Measurements from ENCODE around the gene PDLIM4. TPM values are rescaled to one million over a fixed set of nuclear protein-coding genes. Genes with fewer than 3 reads are reported as not detected.

The PDLIM4 gene
- total RNA-seq, 4 donors from 2014 or later = 4.6 to 27.2 (median 18.5) TPM

- peak overlapping the region; percentile 72 to 97 (median 78) for H3K27ac ChIP-seq
These were observed 1.8 kb downstream of the PDLIM4 start for GRCh38 chr5:132259069-132259851.

GRCh38 chr5:132260051-132260450, 2.6 kb downstream of the PDLIM4 start:
- Histone ChIP-seq H3K4me3 (peak overlapping the region in 1 of 4 donors; percentile 83), H3K4me1 (peaks cover 0 to 67% (median 0%) of the 10 kb centered on the region in 4 donors)
- DNase-seq = peak in 2 of 3 donors; percentile 9 to 39

More at GRCh38 chr5:132259069-132259851, 1.8 kb downstream of the PDLIM4 start:
- peak overlapping the region in 2 of 4 donors; percentile 65 to 83 for H3K4me3 ChIP-seq
- peaks cover 0 to 4% (median 0%) of the 10 kb centered on the region in 3 donors for H3K36me3 ChIP-seq
- H3K9me3 ChIP-seq = no peaks in the 10 kb centered on the region
- no peaks in the 10 kb centered on the region for H3K27me3 ChIP-seq
- peaks cover 0 to 64% (median 0%) of the 10 kb centered on the region in 4 donors for H3K4me1 ChIP-seq
- TF ChIP-seq POLR2A (IDR thresholded peaks at IDR 0.05) (no peak), CTCF (IDR thresholded peaks at IDR 0.05) (no peak)
- DNase-seq = peak in 2 of 3 donors; percentile 51 to 63

DNA sequence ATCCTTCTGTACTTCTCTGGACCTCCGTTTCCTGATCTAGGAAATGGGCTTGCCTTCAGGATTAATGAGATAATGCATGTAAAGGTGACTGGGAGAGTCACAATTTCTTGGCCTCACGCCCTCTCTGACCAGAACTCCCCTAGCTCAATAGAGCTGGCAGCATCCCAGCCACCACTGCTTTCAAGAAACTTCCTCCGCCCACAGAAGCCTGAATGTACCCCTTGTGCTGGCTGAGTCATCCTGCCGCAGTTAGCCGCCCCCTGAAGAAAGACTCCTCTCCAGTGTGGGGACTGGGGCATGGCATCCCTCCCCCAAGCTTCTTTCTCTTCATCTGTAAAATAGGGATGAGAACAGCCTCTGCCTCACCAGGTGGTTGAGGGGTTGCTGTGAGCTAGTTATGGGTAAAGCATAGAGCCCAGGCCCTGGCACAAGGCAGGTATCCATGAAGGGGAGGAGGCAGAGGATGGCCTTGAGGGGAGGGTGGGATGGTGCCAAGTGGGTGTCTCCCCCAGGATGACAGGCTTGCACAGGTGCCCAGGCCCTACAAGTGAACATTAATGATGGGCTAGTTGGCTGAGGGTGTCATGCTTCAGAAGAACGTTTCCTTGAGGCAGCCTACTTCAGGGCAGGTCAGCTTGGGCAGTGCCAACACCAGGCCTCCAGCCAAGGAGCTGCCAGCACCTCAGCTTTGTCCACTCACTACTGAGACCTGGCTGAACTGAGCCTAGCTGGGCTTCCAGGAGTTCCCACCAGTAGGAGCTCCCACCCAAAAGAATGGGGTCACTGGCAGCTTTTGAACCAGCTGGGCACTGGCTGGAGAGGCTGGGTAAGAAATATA, 3.4 kb downstream of the PDLIM4 start:
- DNase-seq = peak; percentile 23 to 67 (median 49)
- H3K4me1 ChIP-seq = peaks cover 0 to 71% (median 5%) of the 10 kb centered on the region in 4 donors
- no peak overlapping the region for H3K4me3 ChIP-seq
- no peaks in the 10 kb centered on the region for H3K27me3 ChIP-seq
- no peaks in the 10 kb centered on the region for H3K9me3 ChIP-seq
- no peak for TF ChIP-seq CTCF (IDR thresholded peaks at IDR 0.05)
- TF ChIP-seq POLR2A (IDR thresholded peaks at IDR 0.05) = no peak
- H3K27ac ChIP-seq = peak overlapping the region; percentile 22 to 97 (median 78)
- H3K36me3 ChIP-seq = peaks cover 0 to 4% (median 0%) of the 10 kb centered on the region in 3 donors

More at GRCh38 chr5:132260051-132260450, 2.6 kb downstream of the PDLIM4 start:
- TF ChIP-seq CTCF (IDR thresholded peaks at IDR 0.05) (no peak), POLR2A (IDR thresholded peaks at IDR 0.05) (no peak)
- Histone ChIP-seq H3K9me3 (no peaks in the 10 kb centered on the region), H3K27ac (peak overlapping the region; percentile 72 to 97 (median 78)), H3K27me3 (no peaks in the 10 kb centered on the region), H3K36me3 (peaks cover 0 to 4% (median 0%) of the 10 kb centered on the region in 3 donors)

DNA sequence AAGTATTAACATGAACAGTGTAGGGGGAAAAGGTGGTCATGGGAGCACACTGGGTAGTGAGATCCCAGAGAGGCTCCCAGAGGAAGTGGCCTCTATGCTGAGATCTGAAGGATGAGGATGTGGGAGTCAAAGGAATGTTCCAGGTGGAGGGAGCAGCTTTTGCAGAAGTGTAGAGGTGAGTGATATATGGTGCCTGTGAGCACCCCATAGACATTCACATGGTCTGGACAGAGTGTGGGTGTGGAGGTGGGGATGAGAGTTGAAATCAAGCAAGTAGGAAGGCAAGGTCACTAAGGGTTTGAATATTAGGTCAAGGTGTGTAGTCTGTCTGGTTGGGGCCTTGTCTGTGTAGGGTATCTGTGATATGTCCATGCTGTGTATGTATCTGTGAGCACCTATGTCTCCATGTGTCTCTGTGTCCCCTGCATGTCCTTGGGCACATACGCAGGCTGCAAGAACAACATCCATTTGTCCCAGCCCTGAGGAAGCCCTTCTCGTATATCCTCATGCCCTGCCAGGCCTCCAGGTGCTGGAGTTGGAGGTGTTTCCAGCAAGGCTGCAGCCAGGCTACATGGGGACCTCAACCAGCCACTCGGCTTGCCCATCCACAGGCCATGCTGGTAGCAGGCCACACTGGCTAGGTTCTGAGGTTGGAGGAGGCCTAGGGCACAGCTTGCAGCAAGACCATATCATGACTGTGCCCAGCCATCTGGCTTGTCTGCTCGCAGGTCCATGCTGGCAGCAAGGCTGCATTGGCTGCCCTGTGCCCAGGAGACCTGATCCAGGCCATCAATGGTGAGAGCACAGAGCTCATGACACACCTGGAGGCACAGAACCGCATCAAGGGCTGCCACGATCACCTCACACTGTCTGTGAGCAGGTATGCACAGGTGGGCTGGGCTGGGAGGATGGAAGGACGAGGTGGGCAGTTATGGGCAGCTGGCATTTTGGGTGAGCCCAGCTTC, 4.7 kb downstream of the PDLIM4 start:
- peak overlapping the region in 3 of 4 donors; percentile 15 to 97 (median 31) for H3K27ac ChIP-seq
- H3K4me3 ChIP-seq = no peak overlapping the region
- peaks cover 0 to 4% (median 0%) of the 10 kb centered on the region in 3 donors for H3K36me3 ChIP-seq
- no peaks in the 10 kb centered on the region for H3K27me3 ChIP-seq
- H3K9me3 ChIP-seq = no peaks in the 10 kb centered on the region
- DNase-seq = peak in 2 of 3 donors; percentile 10 to 38
- H3K4me1 ChIP-seq = peaks cover 0 to 82% (median 5%) of the 10 kb centered on the region in 4 donors
- TF ChIP-seq CTCF (IDR thresholded peaks at IDR 0.05) (no peak), POLR2A (IDR thresholded peaks at IDR 0.05) (no peak)

All from Peyer's patch (tissue), 4 donors.